Loucy (cell line): ENCODE data around the gene XRCC1.
"Not testable (repeated sequence)": the region's sequence is repeated elsewhere in the genome, so short reads cannot be mapped to it uniquely, and the experiment has no call there.

Experiments
- H2AFZ ChIP-seq: fragments of 200-600 bp; sonication (generic); 2 replicates; pipeline ENCODE4 v1.6.0; 2016; ENCODE audit warnings: antibody characterized with exemption, mild to moderate bottlenecking, low read length, moderate library complexity
- H3F3A ChIP-seq: fragments of 200-600 bp; 2 replicates; pipeline ENCODE4 v1.6.0; 2016; ENCODE audit warnings: antibody characterized with exemption, low read depth, mild to moderate bottlenecking
- H3K27me3 ChIP-seq: fragments of 200-600 bp; sonication (generic); 2 replicates; pipeline ENCODE4 v1.6.1; 2014; ENCODE audit warnings: low read length, mild to moderate bottlenecking; ENCODE audit not compliant: insufficient read depth, poor library complexity, severe bottlenecking
- H3K36me3 ChIP-seq: fragments of 200-600 bp; sonication (generic); 2 replicates; pipeline ENCODE4 v1.6.1; 2016; ENCODE audit warnings: low read length; ENCODE audit not compliant: insufficient read depth
- H3K4me1 ChIP-seq: fragments of 200-600 bp; sonication (generic); 2 replicates; pipeline ENCODE4 v1.5.1; 2014; ENCODE audit warnings: low read length, mild to moderate bottlenecking; ENCODE audit not compliant: insufficient read depth, poor library complexity, severe bottlenecking
- H3K4me2 ChIP-seq: fragments of 200-600 bp; sonication (generic); 2 replicates; pipeline ENCODE4 v1.6.0; 2014; ENCODE audit warnings: antibody characterized with exemption, low read length, low read depth, mild to moderate bottlenecking; ENCODE audit not compliant: poor library complexity, severe bottlenecking
- H3K4me3 ChIP-seq: fragments of 200-600 bp; sonication (generic); 2 replicates; pipeline ENCODE4 v1.5.1; 2014; ENCODE audit warnings: low read length, mild to moderate bottlenecking, mixed read lengths; ENCODE audit not compliant: poor library complexity, severe bottlenecking
- H3K79me2 ChIP-seq: fragments of 200-600 bp; sonication (generic); 2 replicates; pipeline ENCODE4 v1.6.1; 2014; ENCODE audit warnings: low read length; ENCODE audit not compliant: insufficient read depth
- H3K9ac ChIP-seq: fragments of 200-600 bp; sonication (generic); 2 replicates; pipeline ENCODE4 v1.6.0; 2014; ENCODE audit warnings: mild to moderate bottlenecking, low read depth, low read length, moderate library complexity; ENCODE audit not compliant: poor library complexity, severe bottlenecking
- H3K9me2 ChIP-seq: fragments of 200-600 bp; sonication (generic); replicated peaks from 2 replicates; pipeline ENCODE4 v1.6.1; 2016; ENCODE audit warnings: low read depth, low read length, mixed read lengths
- H3K9me3 ChIP-seq: fragments of 200-600 bp; sonication (generic); 2 replicates; pipeline ENCODE4 v1.6.1; 2014; ENCODE audit warnings: mild to moderate bottlenecking, antibody characterized with exemption, low read length, low read depth; ENCODE audit not compliant: insufficient read depth
- H4K20me1 ChIP-seq: fragments of 200-600 bp; sonication (generic); 2 replicates; pipeline ENCODE4 v1.6.0; 2014; ENCODE audit warnings: antibody characterized with exemption, low read length, mild to moderate bottlenecking; ENCODE audit not compliant: insufficient read depth, poor library complexity, severe bottlenecking
- CTCF ChIP-seq: fragments of 200-600 bp; sonication (generic); conservative IDR thresholded peaks from 2 replicates; pipeline ENCODE4 v1.5.1; 2014; ENCODE audit warnings: mild to moderate bottlenecking, antibody characterized with exemption, low read length
- EZH2phosphoT487 ChIP-seq: fragments of 200-600 bp; IDR thresholded peaks from 2 replicates; pipeline ENCODE4 v1.6.1; 2018; ENCODE audit warnings: antibody characterized with exemption, mild to moderate bottlenecking, moderate library complexity, borderline replicate concordance

Gene XRCC1

GRCh38 chr19:43606569-43607229 is 31.4 kb upstream of the XRCC1 start:
- Histone ChIP-seq H3K9me2 (no peaks in the 10 kb centered on the region), H3K4me2 (no peak overlapping the region), H3K9me3 (no peaks in the 10 kb centered on the region), H4K20me1 (peaks cover 8% of the 10 kb centered on the region), H3K36me3 (peaks cover 38% of the 10 kb centered on the region; the same call in 1 of the 2 replicates), H3K4me1 (no peaks in the 10 kb centered on the region), H3F3A (no peaks in the 10 kb centered on the region), H3K27me3 (no peaks in the 10 kb centered on the region), H3K4me3 (no peak overlapping the region), H3K79me2 (peaks cover 26% of the 10 kb centered on the region; the same call in 1 of the 2 replicates), H3K9ac (no peak overlapping the region), H2AFZ (no peak overlapping the region)
- no peak for TF ChIP-seq CTCF
- no peak for TF ChIP-seq EZH2phosphoT487

GRCh38 chr19:43605875-43606568 is 30.7 kb upstream of the XRCC1 start:
- H3K4me1 ChIP-seq, result no peaks in the 10 kb centered on the region
- no peak overlapping the region for H2AFZ ChIP-seq
- no peaks in the 10 kb centered on the region for H3K27me3 ChIP-seq
- peaks cover 42% of the 10 kb centered on the region; the same call in 1 of the 2 replicates for H3K36me3 ChIP-seq
- no peaks in the 10 kb centered on the region for H3F3A ChIP-seq
- H3K9me2 ChIP-seq, result no peaks in the 10 kb centered on the region
- TF ChIP-seq EZH2phosphoT487, result no peak
- TF ChIP-seq CTCF, result no peak
- no peaks in the 10 kb centered on the region for H3K9me3 ChIP-seq
- no peak overlapping the region for H3K4me3 ChIP-seq
- H3K9ac ChIP-seq, result no peak overlapping the region
- no peak overlapping the region for H3K4me2 ChIP-seq
- peaks cover 8% of the 10 kb centered on the region for H4K20me1 ChIP-seq
- H3K79me2 ChIP-seq, result peaks cover 20% of the 10 kb centered on the region; the same call in 1 of the 2 replicates

- H3K9me2 ChIP-seq, H3K9me3 ChIP-seq, H3K9ac ChIP-seq, H2AFZ ChIP-seq, H3K4me3 ChIP-seq, H3K4me2 ChIP-seq, H3K27me3 ChIP-seq, H4K20me1 ChIP-seq, H3F3A ChIP-seq: not testable (repeated sequence)
- Histone ChIP-seq H3K4me1 (peaks cover 22% of the 10 kb centered on the region), H3K79me2 (peaks cover 38% of the 10 kb centered on the region), H3K36me3 (peaks cover 29% of the 10 kb centered on the region; the same call in 1 of the 2 replicates)
Observed at GRCh38 chr19:43600326-43600725, 25.0 kb upstream of the XRCC1 start.
